HepG2 (cell line): ENCODE measurements around the gene TCF23. TPM values are rescaled to one million over a fixed set of nuclear protein-coding genes. Genes with fewer than 3 reads are reported as not detected.
A peak's percentile ranks its signal among the peaks of the same experiment; 100 is the strongest.

Source experiments
- BATF2 ChIP-seq: sonication (generic); formaldehyde crosslinking; IDR thresholded peaks from 2 replicates; pipeline ENCODE4 v1.8.0; 2022; ENCODE audit warnings: mild to moderate bottlenecking, missing genetic modification reagents, moderate library complexity
- CHD2 ChIP-seq: IDR thresholded peaks from 2 replicates; pipeline ENCODE4 v1.6.1; 2011; ENCODE audit warnings: low read depth, low read length, improper control_type of control experiment
- DR1 ChIP-seq: sonication (generic); formaldehyde crosslinking; IDR thresholded peaks from 2 replicates; pipeline ENCODE4 v1.8.0; 2021; ENCODE audit warnings: mild to moderate bottlenecking, missing genetic modification reagents, inconsistent platforms
- FOXK2 ChIP-seq: fragments of 450-650 bp; IDR thresholded peaks from 2 replicates; pipeline ENCODE4 v1.6.1; 2016
- GATAD1 ChIP-seq: IDR thresholded peaks from 2 replicates; pipeline ENCODE4 v1.6.1; 2016; ENCODE audit warnings: missing genetic modification reagents, missing compliant biosample characterization
- HOXA3 ChIP-seq: sonication (generic); formaldehyde crosslinking; IDR thresholded peaks from 2 replicates; pipeline ENCODE4 v1.5.0; 2020; ENCODE audit warnings: missing genetic modification reagents
- KDM5B ChIP-seq: sonication (generic); formaldehyde crosslinking; IDR thresholded peaks from 2 replicates; pipeline ENCODE4 v1.4.0; 2020; ENCODE audit warnings: missing genetic modification reagents, mild to moderate bottlenecking, borderline replicate concordance
- KMT2B ChIP-seq: IDR thresholded peaks from 2 replicates; pipeline ENCODE4 v1.6.1; 2016; ENCODE audit warnings: missing genetic modification reagents, missing compliant biosample characterization
- NFIC ChIP-seq: IDR thresholded peaks from 2 replicates; pipeline ENCODE4 v1.6.1; 2012; ENCODE audit warnings: mild to moderate bottlenecking, low read length, inconsistent platforms
- NFRKB ChIP-seq: fragments of 450-650 bp; IDR thresholded peaks from 2 replicates; pipeline ENCODE4 v1.6.1; 2017
- NKX3-1 ChIP-seq: sonication (generic); formaldehyde crosslinking; IDR thresholded peaks from 2 replicates; pipeline ENCODE4 v1.5.0; 2020; ENCODE audit warnings: missing genetic modification reagents
- PHF21A ChIP-seq: sonication (generic); formaldehyde crosslinking; IDR thresholded peaks from 2 replicates; pipeline ENCODE4 v1.5.0; 2020; ENCODE audit warnings: mild to moderate bottlenecking, missing genetic modification reagents
- PLRG1 ChIP-seq: fragments of 450-650 bp; conservative IDR thresholded peaks from 2 replicates; pipeline ENCODE4 v1.6.1; 2016
- RFX3 ChIP-seq: IDR thresholded peaks from 2 replicates; pipeline ENCODE4 v1.6.1; 2016; ENCODE audit warnings: missing biosample characterization, missing genetic modification reagents
- TEAD2 ChIP-seq: sonication (generic); formaldehyde crosslinking; IDR thresholded peaks from 2 replicates; pipeline ENCODE4 v1.9.0; 2021; ENCODE audit warnings: missing genetic modification reagents
- TFE3 ChIP-seq: IDR thresholded peaks from 2 replicates; pipeline ENCODE4 v1.6.1; 2016
- TGIF2 ChIP-seq: IDR thresholded peaks from 2 replicates; pipeline ENCODE4 v1.6.1; 2016; ENCODE audit warnings: control low read depth, missing compliant biosample characterization
- ZBTB21 ChIP-seq: sonication (generic); formaldehyde crosslinking; IDR thresholded peaks from 2 replicates; pipeline ENCODE4 v1.4.0; 2020; ENCODE audit warnings: missing genetic modification reagents
- ZBTB7B ChIP-seq: sonication (generic); formaldehyde crosslinking; IDR thresholded peaks from 2 replicates; pipeline ENCODE4 v1.4.0; 2020; ENCODE audit warnings: missing genetic modification reagents
- ZFX ChIP-seq: sonication (generic); formaldehyde crosslinking; IDR thresholded peaks from 2 replicates; pipeline ENCODE4 v1.4.0; 2020; ENCODE audit warnings: mild to moderate bottlenecking, low read depth, missing genetic modification reagents, moderate library complexity
- ZNF143 ChIP-seq: sonication (generic); formaldehyde crosslinking; IDR thresholded peaks from 2 replicates; pipeline ENCODE4 v1.4.0; 2020; ENCODE audit warnings: missing genetic modification reagents
- ZNF335 ChIP-seq: sonication (generic); formaldehyde crosslinking; IDR thresholded peaks from 2 replicates; pipeline ENCODE4 v1.4.0; 2020; ENCODE audit warnings: missing genetic modification reagents
- ZNF468 ChIP-seq: sonication (generic); formaldehyde crosslinking; IDR thresholded peaks from 2 replicates; pipeline ENCODE4 v1.8.0; 2022; ENCODE audit warnings: mild to moderate bottlenecking, moderate library complexity, missing genetic modification reagents
- ZNF503 ChIP-seq: sonication (generic); formaldehyde crosslinking; IDR thresholded peaks from 2 replicates; pipeline ENCODE4 v1.4.0; 2020; ENCODE audit warnings: missing genetic modification reagents
- ZNF780A ChIP-seq: sonication (generic); formaldehyde crosslinking; IDR thresholded peaks from 2 replicates; pipeline ENCODE4 v1.8.0; 2022; ENCODE audit warnings: mild to moderate bottlenecking, missing genetic modification reagents, moderate library complexity
- ZNF879 ChIP-seq: sonication (generic); formaldehyde crosslinking; IDR thresholded peaks from 2 replicates; pipeline ENCODE4 v1.8.1; 2023; ENCODE audit warnings: missing genetic modification reagents
- polyA plus RNA-seq, 8 experiments: library from polyadenylated mRNA; depleted of rRNA in 3 of 8; stranded (reverse) in 7 of 8; unstranded in 1 of 8; fragments of >200 nt; fragmentation: Illumina TruSeq in 4 of 8; extraction: Trizol in 4 of 8; gene quantifications; 2 replicates each; pipeline versions ENCODE4 v1.2.1 to v1.2.3, GENCODE V29; 2011 to 2016; ENCODE audit warnings: low read depth in 4 of 8, missing spikeins in 1 of 8, mixed read lengths in 1 of 8; ENCODE audit not compliant: insufficient read depth in 1 of 8
- total RNA-seq, 5 experiments: library from RNA; depleted of rRNA; stranded (reverse); fragments of >200 nt; fragmentation: Illumina TruSeq; extraction: Trizol; gene quantifications; 2 replicates each; pipeline ENCODE4 v1.2.3, GENCODE V29; 2016; ENCODE audit warnings: low read depth in 1 of 5
- TF ChIP-seq, protein P1 (sequence below): sonication (generic); formaldehyde crosslinking; IDR thresholded peaks from 2 replicates; pipeline ENCODE4 v1.5.0; 2020; ENCODE audit warnings: missing genetic modification reagents
- TF ChIP-seq, protein P2 (sequence below): sonication (generic); formaldehyde crosslinking; IDR thresholded peaks from 2 replicates; pipeline ENCODE4 v1.8.0; 2022; ENCODE audit warnings: mild to moderate bottlenecking, missing genetic modification reagents, borderline replicate concordance

Gene TCF23
- total and polyA plus RNA-seq, 2 of the 13 experiments (the other 11 are each of a cell fraction or from before 2014, with no cell fraction given) = 0.02 to 1.4 TPM

DNA sequence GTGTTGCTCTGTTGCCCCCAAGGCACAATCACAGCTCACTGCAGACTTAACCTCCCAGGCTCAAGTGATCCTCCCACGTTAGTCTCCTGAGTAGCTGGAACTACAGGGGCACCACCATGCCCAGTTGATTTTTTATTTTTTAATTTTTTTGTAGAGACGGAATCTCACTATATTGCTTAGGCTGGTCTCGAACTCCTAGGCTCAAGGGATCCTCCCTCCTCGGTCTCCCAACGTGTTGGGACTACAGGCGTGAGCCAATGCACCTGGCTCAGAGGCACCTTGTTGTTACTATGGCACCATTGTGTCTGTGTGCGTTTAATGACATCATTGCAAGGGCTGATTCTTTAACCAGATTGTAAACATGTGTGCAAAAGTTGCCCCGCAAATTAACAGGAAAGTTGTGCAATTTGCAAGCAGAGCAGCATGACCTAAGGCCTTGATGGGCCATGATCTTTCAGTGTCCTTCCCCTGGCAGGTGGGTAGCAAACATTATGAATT, 22.6 kb downstream of the TCF23 start (continued):
- TF ChIP-seq ZBTB21 (CRISPR knock-in tag) = peak; percentile 92
- TF ChIP-seq TEAD2 (CRISPR knock-in tag) = no peak
- TF ChIP-seq ZNF503 = peak; percentile 82; the same call in 1 of the 2 replicates
- TF ChIP-seq HOXA3 = peak; percentile 95
- TF ChIP-seq ZFX = peak; percentile 76
- TF ChIP-seq BATF2 (CRISPR knock-in tag) = no peak
- 0 out of 2 replicates have a peak, but pooled peaks have one; percentile 23 for TF ChIP-seq ZBTB7B (CRISPR knock-in tag)
- peak; percentile 92; the same call in 1 of the 2 replicates for TF ChIP-seq TGIF2 (CRISPR knock-in tag)
- TF ChIP-seq NFIC = peak; percentile 85; the same call in 1 of the 2 replicates
- TF ChIP-seq PHF21A (CRISPR knock-in tag) = peak; percentile 87
- TF ChIP-seq DR1 (CRISPR knock-in tag) = no peak
- TF ChIP-seq FOXK2 = peak; percentile 98
- TF ChIP-seq CHD2 = no peak
- no peak for TF ChIP-seq ZNF879 (CRISPR knock-in tag)
- no peak for TF ChIP-seq KDM5B
- TF ChIP-seq ZNF780A (CRISPR knock-in tag) = no peak
- peak; percentile 85 for TF ChIP-seq RFX3 (CRISPR knock-in tag)
- TF ChIP-seq KMT2B (CRISPR knock-in tag) = peak; percentile 64
- TF ChIP-seq ZNF143 (CRISPR knock-in tag) = 0 out of 2 replicates have a peak, but pooled peaks have one; percentile 28
- TF ChIP-seq GATAD1 (CRISPR knock-in tag) = peak; percentile 79
- TF ChIP-seq, protein P1, sequence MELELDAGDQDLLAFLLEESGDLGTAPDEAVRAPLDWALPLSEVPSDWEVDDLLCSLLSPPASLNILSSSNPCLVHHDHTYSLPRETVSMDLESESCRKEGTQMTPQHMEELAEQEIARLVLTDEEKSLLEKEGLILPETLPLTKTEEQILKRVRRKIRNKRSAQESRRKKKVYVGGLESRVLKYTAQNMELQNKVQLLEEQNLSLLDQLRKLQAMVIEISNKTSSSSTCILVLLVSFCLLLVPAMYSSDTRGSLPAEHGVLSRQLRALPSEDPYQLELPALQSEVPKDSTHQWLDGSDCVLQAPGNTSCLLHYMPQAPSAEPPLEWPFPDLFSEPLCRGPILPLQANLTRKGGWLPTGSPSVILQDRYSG (CRISPR knock-in tag) = 0 out of 2 replicates have a peak, but pooled peaks have one; percentile 62
- no peak for TF ChIP-seq NFRKB
- no peak for TF ChIP-seq NKX3-1 (CRISPR knock-in tag)
- peak; percentile 96 for TF ChIP-seq TFE3 (CRISPR knock-in tag)
- TF ChIP-seq, protein P2, sequence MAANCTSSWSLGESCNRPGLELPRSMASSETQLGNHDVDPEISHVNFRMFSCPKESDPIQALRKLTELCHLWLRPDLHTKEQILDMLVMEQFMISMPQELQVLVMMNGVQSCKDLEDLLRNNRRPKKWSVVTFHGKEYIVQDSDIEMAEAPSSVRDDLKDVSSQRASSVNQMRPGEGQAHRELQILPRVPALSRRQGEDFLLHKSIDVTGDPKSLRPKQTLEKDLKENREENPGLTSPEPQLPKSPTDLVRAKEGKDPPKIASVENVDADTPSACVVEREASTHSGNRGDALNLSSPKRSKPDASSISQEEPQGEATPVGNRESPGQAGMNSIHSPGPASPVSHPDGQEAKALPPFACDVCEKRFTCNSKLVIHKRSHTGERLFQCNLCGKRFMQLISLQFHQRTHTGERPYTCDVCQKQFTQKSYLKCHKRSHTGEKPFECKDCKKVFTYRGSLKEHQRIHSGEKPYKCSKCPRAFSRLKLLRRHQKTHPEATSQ (CRISPR knock-in tag) = no peak
- peak; percentile 83; the same call in 1 of the 2 replicates for TF ChIP-seq ZNF335 (CRISPR knock-in tag)
- no peak for TF ChIP-seq ZNF468
- no peak for TF ChIP-seq PLRG1
